GM12872 (cell line): ENCODE results near the gene SFSWAP.

Experiments
- CTCF ChIP-seq: IDR thresholded peaks from 3 replicates; pipeline ENCODE4 v1.5.1; 2011; ENCODE audit warnings: low read depth, mild to moderate bottlenecking, low read length, moderate library complexity; ENCODE audit not compliant: insufficient read depth

The SFSWAP gene

GRCh38 chr12:131703161-131703560, 7.7 kb upstream of the SFSWAP start:
- TF ChIP-seq CTCF: no peak

GRCh38 chr12:131704509-131704908, 6.4 kb upstream of the SFSWAP start:
- no peak for TF ChIP-seq CTCF

- no peak for TF ChIP-seq CTCF
Measured at GRCh38 chr12:131709226-131709625, 1.7 kb upstream of the SFSWAP start.

GRCh38 chr12:131711551-131712205, 788 bp downstream of the SFSWAP start:
- no peak for TF ChIP-seq CTCF

GRCh38 chr12:131713349-131713748, 2.5 kb downstream of the SFSWAP start:
- TF ChIP-seq CTCF: no peak

GRCh38 chr12:131714759-131715158, 3.9 kb downstream of the SFSWAP start:
- no peak for TF ChIP-seq CTCF

- no peak for TF ChIP-seq CTCF
Measured at GRCh38 chr12:131716282-131716681, 5.4 kb downstream of the SFSWAP start.
